Right atrium auricular region (tissue), 2 donors: ENCODE measurements around the gene CLEC12A. TPM values are rescaled to one million over a fixed set of nuclear protein-coding genes. Genes with fewer than 3 reads are reported as not detected.
"Not testable (repeated sequence)": the region's sequence is repeated elsewhere in the genome, so short reads cannot be mapped to it uniquely, and the experiment has no call there.

ENCODE experiments used
- DNase-seq: peaks from one replicate; pipeline ENCODE4 v3.0.0-alpha.2; 2019; ENCODE audit warnings: low spot score
- H3K27ac ChIP-seq, 2 donors: fragments of 200-600 bp; sonication (generic); 1 replicate in 1 of 2; 2 replicates in 1 of 2; pipeline ENCODE4 v1.5.1; 2016 to 2019
- H3K27me3 ChIP-seq, 2 donors: fragments of 200-600 bp; sonication (generic); one replicate each; pipeline versions ENCODE4 v1.5.1 to v1.6.0; 2017 to 2019
- H3K36me3 ChIP-seq: fragments of 200-600 bp; sonication (generic); one replicate; pipeline ENCODE4 v1.5.1; 2016
- H3K4me1 ChIP-seq, 2 donors: fragments of 200-600 bp; sonication (generic); one replicate each; pipeline versions ENCODE4 v1.5.1 to v1.6.0; 2017 to 2019
- H3K4me3 ChIP-seq, 2 donors: fragments of 200-600 bp; sonication (generic); 1 replicate in 1 of 2; 2 replicates in 1 of 2; pipeline ENCODE4 v1.5.1; 2017 to 2019; ENCODE audit warnings: mild to moderate bottlenecking in 1 of 2, moderate library complexity in 1 of 2
- H3K9me3 ChIP-seq, 2 donors: fragments of 200-600 bp; sonication (generic); one replicate each; pipeline ENCODE4 v1.5.1; 2019
- total RNA-seq, 2 donors: library from RNA; depleted of rRNA; stranded (reverse); fragments of >200 nt; gene quantifications; one replicate each; pipeline ENCODE4 v1.1.0, GENCODE V29; 2016
- TF ChIP-seq, protein P1 (sequence below), 2 donors: fragments of 200-600 bp; sonication (generic); IDR thresholded peaks; one replicate each; pipeline ENCODE4 v1.5.1; 2019; ENCODE audit warnings: antibody characterized with exemption in 2 of 2

Gene CLEC12A
- total RNA-seq, 2 donors from 2014 or later, result 0.47 to 1.3 TPM

GRCh38 chr12:9957834-9958233 is 13.4 kb upstream of the CLEC12A start:
- no peaks in the 10 kb centered on the region for H3K9me3 ChIP-seq
- H3K27ac ChIP-seq, result no peak overlapping the region
- no peaks in the 10 kb centered on the region for H3K4me1 ChIP-seq
- H3K4me3 ChIP-seq, result no peak overlapping the region
- no peaks in the 10 kb centered on the region for H3K27me3 ChIP-seq
- H3K36me3 ChIP-seq, result no peaks in the 10 kb centered on the region
- TF ChIP-seq, protein P1, sequence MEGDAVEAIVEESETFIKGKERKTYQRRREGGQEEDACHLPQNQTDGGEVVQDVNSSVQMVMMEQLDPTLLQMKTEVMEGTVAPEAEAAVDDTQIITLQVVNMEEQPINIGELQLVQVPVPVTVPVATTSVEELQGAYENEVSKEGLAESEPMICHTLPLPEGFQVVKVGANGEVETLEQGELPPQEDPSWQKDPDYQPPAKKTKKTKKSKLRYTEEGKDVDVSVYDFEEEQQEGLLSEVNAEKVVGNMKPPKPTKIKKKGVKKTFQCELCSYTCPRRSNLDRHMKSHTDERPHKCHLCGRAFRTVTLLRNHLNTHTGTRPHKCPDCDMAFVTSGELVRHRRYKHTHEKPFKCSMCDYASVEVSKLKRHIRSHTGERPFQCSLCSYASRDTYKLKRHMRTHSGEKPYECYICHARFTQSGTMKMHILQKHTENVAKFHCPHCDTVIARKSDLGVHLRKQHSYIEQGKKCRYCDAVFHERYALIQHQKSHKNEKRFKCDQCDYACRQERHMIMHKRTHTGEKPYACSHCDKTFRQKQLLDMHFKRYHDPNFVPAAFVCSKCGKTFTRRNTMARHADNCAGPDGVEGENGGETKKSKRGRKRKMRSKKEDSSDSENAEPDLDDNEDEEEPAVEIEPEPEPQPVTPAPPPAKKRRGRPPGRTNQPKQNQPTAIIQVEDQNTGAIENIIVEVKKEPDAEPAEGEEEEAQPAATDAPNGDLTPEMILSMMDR (IDR thresholded peaks at IDR 0.05), result no peak
- no peak for DNase-seq

DNA sequence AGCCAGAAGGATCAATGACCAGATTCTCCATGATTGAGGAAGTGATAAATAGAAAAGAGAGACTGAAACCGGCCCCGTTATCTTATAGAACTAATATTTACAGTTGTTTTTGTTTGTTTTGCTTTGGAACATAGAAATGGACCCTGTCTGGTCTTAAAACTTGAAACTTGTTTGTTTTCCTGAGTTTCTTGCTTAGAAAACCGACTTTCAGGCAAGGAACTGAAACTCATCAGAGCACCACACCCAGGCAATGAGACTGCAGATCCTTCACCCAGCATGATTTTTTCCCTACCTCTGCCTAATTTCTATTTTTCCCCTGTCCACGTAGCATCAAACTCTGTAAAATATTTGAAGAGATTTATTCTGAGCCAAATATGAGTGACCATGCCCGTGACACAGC is 10.6 kb upstream of the CLEC12A start:
- Histone ChIP-seq H3K27ac (no peak overlapping the region), H3K4me3 (no peak overlapping the region)

GRCh38 chr12:9961106-9961505 is 10.1 kb upstream of the CLEC12A start:
- no peaks in the 10 kb centered on the region for H3K9me3 ChIP-seq
- DNase-seq, result no peak
- no peaks in the 10 kb centered on the region for H3K4me1 ChIP-seq
- H3K27me3 ChIP-seq, result no peaks in the 10 kb centered on the region
- H3K4me3 ChIP-seq, result no peak overlapping the region
- TF ChIP-seq, protein P1 (IDR thresholded peaks at IDR 0.05), result no peak
- no peaks in the 10 kb centered on the region for H3K36me3 ChIP-seq
- H3K27ac ChIP-seq, result no peak overlapping the region

More for the DNA sequence above, 10.6 kb upstream of the CLEC12A start:
- no peak for DNase-seq
- TF ChIP-seq, protein P1 (IDR thresholded peaks at IDR 0.05), result no peak
- H3K27me3 ChIP-seq, result no peaks in the 10 kb centered on the region
- H3K36me3 ChIP-seq, result no peaks in the 10 kb centered on the region
- H3K9me3 ChIP-seq, result no peaks in the 10 kb centered on the region
- H3K4me1 ChIP-seq, result no peaks in the 10 kb centered on the region

DNA sequence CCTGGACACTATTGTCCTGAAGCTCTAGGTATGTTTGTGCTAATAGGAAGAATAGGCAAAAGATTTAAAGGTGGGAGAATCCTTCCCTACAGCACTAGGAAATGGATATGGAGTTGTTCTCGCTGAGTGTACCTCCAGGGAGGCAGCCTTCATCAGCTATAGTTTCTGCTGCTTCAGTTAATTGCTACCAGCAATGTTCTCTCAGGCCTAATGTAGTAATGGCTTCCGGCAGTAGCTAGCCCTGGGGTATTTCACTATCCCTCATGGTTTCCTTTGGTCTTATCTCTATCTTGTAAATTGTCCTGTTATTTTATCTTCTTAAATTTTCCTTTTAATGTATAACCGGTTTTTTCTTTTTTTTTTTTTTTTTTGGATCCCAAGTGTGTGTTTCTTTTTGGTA is 9.3 kb upstream of the CLEC12A start:
- Histone ChIP-seq H3K36me3 (no peaks in the 10 kb centered on the region), H3K9me3 (no peaks in the 10 kb centered on the region), H3K27me3 (no peaks in the 10 kb centered on the region), H3K4me3 (no peak overlapping the region), H3K27ac (no peak overlapping the region), H3K4me1 (no peaks in the 10 kb centered on the region)
- TF ChIP-seq, protein P1 (IDR thresholded peaks at IDR 0.05), result no peak
- DNase-seq, result no peak

GRCh38 chr12:9969673-9970072 is 1.5 kb upstream of the CLEC12A start:
- Histone ChIP-seq H3K27me3 (no peaks in the 10 kb centered on the region), H3K4me1 (no peaks in the 10 kb centered on the region), H3K4me3 (no peak overlapping the region), H3K36me3 (no peaks in the 10 kb centered on the region), H3K9me3 (no peaks in the 10 kb centered on the region), H3K27ac (no peak overlapping the region)
- TF ChIP-seq, protein P1 (IDR thresholded peaks at IDR 0.05), result no peak
- DNase-seq, result no peak

DNA sequence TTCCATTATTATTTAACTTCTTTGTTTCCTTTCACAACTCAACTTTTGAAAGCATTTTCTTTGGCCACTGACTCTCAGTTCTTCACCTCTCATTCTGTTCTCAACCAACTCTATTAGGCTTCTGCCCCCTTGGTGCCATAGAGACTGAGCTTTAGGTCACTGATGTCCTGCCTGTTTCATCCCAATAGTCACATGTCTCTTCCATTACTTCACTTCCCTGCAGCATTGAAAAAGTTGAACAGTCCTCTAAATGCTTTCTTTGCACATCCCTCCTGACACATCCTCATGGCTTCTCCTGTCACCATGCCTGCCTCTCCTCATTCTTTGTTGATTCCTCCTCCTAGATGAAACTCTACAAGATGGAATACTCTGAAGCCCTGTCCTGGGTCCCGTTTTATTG is 2.7 kb downstream of the CLEC12A start:
- Histone ChIP-seq H3K4me3 (no peak overlapping the region), H3K27me3 (no peaks in the 10 kb centered on the region), H3K36me3 (no peaks in the 10 kb centered on the region), H3K27ac (no peak overlapping the region), H3K4me1 (no peaks in the 10 kb centered on the region), H3K9me3 (no peaks in the 10 kb centered on the region)
- TF ChIP-seq, protein P1 (IDR thresholded peaks at IDR 0.05), result no peak
- no peak for DNase-seq

GRCh38 chr12:9974731-9975130 is 3.5 kb downstream of the CLEC12A start:
- H3K27me3 ChIP-seq, H3K9me3 ChIP-seq, H3K4me1 ChIP-seq, H3K36me3 ChIP-seq, H3K27ac ChIP-seq, DNase-seq, H3K4me3 ChIP-seq: not testable (repeated sequence)
